HG03064 (cell line): Measurements from ENCODE around the gene PARD6A.

Experiments used
- ATAC-seq: cut with Tn5 transposase; IDR thresholded peaks from one replicate; pipeline ENCODE4 v1.9.1; 2021; ENCODE audit warnings: low read depth; ENCODE audit not compliant: unreplicated experiment

Gene PARD6A, protein sequence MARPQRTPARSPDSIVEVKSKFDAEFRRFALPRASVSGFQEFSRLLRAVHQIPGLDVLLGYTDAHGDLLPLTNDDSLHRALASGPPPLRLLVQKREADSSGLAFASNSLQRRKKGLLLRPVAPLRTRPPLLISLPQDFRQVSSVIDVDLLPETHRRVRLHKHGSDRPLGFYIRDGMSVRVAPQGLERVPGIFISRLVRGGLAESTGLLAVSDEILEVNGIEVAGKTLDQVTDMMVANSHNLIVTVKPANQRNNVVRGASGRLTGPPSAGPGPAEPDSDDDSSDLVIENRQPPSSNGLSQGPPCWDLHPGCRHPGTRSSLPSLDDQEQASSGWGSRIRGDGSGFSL

DNA sequence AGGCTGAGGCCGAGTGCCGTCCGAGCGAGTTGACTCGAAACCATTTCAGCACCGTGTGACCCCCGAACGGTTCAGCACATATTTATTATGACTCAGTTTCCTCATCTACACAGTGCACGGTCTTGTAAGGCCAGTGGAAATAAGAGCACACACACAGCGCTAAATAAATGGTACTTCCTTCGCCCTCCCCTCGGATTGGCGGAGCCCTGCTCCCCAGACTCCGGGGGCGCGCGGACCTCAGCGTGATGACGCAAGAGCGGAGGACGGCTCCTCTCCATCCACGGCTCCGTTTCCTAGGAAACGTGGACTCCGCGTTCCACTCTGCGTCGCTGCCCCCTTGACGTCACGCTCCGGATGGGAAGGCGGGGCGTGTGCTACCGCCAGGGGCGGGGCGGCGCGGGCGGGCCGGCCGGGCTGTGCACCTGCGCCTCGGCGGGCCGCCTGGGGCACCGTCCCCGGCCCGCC, at the start of gene PARD6A:
TSS of gene PARD6A (plus strand) at position 397 of the 465 bp plus-strand sequence. CDS start 79 bp downstream, outside the sequence.
- ATAC-seq, result peak; percentile 56

DNA sequence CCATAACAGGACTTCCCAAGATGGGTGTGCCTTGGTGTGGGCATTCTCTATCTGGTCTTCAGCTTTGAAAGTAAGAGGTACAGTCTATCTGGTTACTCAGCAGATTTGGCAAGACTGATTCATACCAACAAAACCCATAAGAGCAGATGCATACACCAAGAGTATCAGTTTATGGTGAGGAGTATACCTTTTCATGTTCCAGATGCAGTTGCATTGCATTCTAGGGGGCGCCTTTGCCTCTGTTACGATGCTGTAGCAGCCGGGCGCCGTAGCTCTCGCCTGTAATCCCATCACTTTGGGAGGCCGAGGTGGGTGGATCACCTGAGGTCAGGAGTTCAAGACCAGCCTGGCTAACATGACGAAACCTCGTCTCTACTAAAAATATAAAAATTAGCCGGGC, 47.0 kb upstream of the PARD6A start:
- ATAC-seq, result no peak

DNA sequence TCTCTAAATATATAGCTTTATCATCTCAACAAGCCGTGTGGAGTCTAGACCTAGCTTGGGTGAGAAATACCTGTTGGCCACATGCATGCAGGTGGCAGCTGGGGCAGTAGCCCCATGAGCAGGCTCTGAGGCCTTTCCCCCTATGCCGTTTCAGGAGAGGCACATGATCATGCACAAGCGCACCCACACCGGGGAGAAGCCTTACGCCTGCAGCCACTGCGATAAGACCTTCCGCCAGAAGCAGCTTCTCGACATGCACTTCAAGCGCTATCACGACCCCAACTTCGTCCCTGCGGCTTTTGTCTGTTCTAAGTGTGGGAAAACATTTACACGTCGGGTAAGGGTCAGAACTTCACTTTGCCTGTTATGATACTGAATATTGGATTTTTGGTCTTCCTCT, 32.5 kb upstream of the PARD6A start:
- no peak for ATAC-seq

DNA sequence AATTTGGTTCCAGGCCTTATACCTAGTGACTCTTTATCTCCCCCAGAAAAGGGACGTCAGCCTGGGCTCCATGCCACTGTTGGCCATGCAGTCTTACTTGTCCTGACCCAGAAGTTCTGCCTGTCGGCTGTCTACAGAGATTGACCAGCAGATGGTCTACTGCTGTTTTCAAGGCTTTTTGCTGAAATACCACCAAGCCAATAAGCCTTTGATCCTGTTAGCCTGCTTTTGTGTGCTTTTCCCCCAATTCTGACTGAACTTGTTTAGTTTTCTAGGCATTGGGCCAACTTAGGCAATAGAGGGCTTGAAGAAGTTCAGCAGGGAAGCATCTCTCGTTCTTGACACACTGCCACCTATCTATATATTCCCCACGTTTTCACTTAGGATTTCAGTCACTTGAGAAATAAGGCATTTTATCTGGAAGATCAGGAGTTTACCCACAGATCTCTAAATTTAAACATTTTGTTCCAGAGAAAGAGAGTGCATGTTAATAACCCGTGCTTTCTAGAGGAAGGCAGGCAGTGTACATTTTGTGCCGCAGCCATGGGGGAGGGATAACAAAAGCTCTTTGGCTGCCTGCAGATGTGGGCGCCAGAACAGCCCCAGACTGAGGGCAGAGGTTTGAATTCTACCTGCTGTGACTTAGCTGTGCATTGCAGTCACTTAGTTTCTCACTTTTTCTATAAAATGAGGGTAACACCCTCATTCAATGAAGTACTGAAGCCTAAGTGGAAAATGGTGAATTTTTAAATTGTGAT, 28.2 kb upstream of the PARD6A start:
- no peak for ATAC-seq

DNA sequence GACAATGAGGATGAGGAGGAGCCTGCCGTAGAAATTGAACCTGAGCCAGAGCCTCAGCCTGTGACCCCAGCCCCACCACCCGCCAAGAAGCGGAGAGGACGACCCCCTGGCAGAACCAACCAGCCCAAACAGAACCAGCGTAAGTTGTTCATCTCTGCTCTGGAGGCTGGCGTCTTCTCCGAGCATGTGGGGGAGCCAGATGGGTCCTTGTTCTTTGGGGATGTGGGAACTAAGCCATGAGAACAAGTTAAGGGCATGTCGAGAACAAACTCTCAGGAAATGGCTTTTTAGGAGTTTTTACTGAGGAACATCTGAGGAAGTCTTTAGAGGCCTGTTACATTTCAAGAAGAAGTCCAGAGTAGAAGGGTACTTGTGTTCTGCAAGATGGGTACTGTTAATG, 24.0 kb upstream of the PARD6A start:
- ATAC-seq, result no peak

DNA sequence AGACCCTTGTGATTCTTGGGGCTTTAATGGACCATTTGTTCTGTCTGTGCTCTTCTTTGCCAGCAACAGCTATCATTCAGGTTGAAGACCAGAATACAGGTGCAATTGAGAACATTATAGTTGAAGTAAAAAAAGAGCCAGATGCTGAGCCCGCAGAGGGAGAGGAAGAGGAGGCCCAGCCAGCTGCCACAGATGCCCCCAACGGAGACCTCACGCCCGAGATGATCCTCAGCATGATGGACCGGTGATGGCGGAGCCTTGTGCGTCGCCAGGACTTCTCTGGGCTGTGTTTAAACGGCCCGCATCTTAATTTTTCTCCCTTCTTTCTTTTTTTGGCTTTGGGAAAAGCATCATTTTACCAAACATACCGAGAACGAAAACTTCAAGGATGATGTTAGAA, 23.1 kb upstream of the PARD6A start:
- no peak for ATAC-seq

DNA sequence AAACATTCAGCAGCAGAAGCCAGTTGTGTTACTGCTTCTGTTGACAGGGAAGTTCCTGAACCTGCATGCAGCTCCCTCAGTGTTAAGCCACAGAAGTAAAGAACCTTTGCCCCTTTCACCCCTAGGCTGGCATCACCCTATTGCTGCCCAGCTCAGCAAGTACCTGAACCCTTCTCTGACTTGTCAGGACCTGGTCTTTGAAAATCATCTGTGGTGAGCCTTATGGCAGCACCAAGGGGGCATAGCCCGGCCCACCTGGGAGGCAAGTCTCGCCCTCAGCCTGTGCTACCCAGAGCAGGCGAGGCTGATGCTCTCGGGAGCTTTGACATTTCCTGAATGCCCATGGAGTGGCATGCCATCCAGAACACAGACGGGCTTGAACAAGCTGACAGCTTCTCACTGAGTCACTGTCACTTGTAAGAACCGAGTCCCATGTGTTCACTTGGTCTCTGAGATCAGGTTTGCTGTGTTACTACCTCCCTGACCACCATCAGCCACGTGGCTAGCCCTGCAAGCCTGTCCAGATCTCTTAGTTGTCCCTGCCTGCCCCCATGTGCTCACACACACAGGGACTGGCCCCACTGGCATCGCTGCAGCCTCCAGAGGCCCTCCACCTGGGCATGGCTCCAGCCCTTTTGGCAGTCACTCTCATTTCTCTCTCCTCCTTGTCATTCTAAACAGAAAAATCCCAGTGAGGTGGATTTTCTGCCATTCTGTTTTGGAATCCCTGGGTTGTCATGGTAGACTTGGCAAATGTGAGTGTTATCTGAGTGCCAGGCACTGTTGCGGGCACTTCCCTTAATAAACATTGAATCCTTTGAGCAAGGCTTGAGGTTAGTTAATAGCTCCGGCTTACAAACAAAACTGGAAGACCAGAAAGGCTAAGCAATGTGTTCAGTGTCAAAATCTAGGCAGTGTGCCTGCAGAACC, 18.7 kb upstream of the PARD6A start:
- ATAC-seq, result no peak

DNA sequence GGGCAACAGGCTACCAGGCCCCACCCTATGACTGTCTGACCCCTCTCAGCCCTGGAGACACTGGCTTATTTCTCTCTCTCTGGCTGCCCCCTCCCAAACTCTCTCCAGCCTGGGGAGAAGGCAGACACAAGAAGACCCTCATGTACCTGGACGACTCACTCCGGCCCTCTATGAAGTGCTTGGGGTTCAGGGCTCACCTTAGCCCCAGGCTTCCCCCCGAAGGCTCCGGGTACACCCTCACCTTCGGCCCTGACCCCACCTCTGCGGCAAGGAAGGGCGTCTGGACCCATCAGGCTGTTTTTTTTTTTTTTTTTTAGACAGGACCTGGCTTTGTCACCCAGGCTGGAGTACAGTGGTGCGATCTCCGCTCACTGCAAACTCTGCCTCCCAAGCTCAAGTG, 16.7 kb upstream of the PARD6A start:
- ATAC-seq, result no peak

DNA sequence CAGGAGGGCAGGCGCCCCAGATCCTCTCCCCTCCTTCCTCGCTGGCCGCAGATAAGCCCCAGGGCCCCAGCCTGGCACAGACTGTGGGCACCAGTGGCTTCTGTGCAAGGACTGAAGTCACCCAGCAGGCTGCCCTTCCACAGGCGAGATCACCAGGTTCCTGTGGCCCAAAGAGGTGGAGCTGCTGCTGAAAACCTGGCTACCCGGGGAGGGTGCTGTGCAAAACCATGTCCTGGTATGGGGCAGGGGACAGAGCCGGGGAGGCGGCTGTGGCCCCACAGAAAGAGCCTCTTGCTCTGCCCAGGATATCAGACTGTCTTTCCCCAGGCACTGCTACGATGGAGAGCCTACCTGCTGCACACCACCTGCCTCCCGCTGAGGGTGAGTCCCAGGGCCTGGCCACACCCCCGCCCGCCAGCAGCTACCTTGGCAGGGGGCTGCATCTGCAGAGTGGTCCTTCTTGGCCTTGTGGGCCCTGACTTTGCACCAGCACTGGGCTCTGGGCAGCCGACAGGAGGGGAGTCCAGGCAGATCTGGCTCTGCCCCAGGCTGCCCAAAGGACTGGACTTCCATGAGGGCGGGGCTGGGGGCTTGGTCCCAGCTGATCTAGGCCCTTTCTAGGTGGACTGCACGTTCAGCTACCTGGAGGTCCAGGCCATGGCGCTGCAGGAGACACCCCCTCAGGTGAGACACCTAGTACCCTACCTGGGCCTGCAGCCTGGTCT, 15.2 kb upstream of the PARD6A start:
- no peak for ATAC-seq

DNA sequence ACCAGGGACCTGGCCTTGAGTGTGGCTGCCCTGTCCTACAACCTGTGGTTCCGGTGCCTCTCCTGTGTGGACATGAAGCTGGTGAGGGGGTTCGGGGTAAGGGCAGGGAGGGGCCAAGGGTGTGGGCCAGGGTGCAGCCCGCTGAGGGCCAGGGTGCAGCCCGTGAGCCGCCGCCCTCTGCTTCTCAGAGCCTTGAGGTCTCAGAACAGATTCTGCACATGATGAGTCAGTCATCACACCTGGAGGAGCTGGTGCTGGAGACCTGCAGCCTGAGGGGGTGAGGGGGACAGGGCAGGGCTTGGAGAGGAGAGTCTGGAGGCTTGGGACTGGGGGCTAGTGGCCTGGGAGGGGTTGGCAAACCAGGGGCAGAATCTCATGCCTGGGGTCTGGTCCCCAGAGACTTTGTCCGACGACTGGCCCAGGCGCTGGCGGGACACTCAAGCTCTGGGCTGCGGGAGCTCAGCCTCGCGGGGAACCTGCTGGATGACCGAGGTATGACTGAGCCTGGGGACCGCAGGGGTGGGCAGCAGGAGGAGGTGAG, 13.6 kb upstream of the PARD6A start:
- no peak for ATAC-seq

DNA sequence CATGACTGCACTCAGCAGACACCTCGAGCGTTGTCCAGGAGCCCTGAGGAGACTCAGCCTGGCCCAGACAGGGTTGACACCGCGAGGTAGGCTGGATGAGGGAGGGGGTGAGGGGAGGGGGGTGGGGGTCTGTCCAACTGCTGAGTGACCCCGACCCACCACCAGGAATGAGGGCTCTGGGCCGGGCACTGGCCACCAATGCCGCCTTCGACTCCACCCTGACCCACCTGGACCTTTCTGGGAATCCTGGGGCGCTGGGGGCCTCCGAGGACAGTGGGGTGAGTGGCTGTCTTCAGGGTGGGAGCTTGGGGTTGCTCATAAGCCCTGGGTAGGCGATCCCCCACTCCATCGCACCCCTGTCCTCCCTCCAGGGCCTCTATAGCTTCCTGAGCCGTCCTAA, 13.1 kb upstream of the PARD6A start:
- ATAC-seq, result no peak

DNA sequence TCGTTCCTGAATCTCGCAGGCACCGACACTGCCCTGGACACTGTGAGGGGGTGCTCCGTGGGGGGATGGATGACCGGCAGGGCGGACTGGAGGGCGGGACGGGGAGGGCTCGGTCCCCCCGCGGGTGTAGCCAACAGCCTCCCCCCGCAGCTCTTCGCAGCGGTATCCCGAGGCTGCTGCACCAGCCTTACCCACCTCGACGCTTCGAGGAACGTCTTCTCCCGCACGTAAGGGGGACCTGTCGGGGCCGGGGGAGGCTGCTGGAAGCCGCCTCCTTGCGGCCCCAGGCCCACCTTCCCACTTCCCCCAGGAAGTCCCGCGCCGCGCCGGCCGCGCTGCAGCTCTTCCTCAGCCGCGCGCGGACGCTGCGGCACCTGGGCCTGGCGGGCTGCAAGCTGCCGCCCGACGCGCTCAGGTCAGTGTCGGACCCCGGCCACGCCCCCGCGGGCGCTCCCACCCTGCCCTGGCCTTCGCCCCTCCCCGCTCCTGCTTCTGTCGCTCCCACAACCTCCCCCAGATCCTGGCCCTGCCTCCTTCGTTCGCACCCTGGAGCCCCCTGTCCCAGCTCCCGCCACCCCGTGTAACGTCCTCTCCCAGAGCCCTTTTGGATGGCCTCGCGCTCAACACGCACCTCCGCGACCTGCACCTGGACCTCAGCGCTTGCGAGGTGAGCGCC, 12.5 kb upstream of the PARD6A start:
- ATAC-seq, result no peak

DNA sequence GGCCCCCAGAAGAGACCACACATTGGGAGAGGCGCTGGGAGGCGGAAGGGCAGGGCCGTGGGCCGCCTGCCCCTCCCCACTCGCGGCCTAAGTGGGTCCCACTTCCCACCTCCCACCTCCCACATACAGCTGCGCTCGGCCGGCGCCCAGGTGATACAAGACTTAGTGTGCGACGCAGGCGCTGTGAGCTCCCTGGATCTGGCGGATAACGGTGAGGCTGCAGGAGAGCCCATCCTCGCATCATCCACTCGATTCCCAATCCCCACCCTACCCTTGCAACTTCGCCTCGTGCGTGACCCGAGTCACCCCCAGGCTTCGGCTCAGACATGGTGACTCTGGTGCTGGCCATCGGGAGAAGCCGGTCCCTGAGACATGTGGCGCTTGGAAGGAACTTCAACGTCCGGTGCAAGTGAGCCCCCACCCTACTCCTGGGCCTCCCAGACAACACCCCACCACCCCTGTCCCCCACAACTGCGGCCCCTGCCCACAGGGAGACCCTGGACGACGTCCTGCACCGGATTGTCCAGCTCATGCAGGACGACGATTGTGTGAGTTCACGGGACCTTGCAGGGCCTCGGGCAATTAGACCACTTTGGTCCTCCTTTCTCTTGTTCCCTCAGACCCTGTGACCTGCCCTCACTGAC, 11.9 kb upstream of the PARD6A start:
- ATAC-seq, result no peak

DNA sequence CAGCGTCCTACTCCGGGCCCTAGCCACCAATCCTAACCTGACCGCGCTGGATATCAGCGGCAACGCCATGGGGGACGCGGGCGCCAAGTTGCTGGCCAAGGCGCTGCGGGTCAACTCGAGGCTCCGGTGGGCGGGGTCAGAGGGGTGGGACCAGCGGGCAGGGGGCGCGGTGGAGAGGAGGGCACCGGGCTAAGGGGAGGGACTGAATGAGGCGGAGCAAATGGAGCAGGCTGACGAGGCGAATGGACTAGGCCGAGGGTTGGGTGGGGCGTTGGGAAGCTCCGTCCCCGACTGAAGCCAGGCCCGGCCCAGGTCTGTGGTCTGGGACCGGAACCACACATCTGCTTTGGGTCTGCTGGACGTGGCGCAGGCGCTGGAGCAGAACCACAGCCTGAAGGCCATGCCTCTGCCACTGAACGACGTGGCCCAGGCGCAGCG, 11.2 kb upstream of the PARD6A start:
- no peak for ATAC-seq

DNA sequence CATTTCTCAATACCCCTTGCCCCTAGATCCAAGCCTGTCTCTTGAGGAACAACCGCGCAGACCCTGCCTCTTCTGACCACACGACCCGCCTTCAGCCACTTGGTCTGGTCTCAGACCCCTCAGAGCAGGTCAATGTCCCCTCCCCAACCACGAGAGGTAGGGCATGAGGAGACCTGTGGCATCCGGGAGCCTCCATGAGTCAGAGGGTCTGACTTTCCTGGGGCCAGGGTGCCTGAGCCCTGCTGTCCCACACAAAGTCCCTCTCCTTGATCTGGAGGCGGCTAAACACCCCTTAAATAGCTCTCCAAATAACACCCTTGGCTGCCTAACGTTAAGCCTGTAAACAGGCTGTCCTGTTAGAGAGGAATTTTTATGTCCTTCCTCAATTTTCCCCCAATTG, 10.7 kb upstream of the PARD6A start:
- ATAC-seq, result no peak

DNA sequence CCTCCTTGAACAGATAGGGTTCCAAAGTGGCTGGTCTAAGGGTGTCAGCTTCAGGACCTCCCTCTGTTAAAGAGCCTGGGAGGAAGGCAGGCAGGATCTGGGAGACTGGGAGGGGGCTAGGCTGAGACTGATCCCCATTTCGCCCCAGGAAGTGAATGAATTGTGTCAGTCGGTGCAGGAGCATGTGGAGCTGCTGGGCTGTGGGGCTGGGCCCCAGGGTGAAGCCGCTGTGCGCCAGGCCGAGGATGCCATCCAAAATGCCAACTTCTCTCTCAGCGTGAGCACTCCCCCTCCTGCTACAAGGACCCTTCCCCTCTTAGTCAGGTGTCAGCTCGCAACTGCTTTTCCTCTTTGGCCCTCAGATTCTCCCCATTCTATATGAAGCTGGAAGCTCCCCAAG, 9.7 kb upstream of the PARD6A start:
- no peak for ATAC-seq

DNA sequence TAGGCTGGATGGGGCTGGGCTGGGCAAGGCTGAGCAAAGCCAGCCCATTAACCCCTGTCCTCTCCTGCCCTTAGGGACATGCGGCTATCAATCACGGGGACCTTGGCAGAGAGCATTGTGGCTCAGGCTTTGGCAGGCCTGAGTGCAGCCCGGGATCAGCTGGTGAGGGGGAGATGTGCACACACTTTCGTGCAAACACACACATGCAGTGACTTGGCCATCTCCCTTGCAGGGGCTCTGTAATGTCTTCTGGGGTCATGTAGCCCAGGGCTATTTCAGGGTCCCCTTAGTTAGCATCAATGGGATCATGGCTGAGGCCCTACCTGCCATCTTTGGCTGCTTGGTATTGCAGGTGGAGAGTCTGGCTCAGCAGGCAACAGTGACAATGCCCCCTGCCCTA, 8.9 kb upstream of the PARD6A start:
- ATAC-seq, result no peak

DNA sequence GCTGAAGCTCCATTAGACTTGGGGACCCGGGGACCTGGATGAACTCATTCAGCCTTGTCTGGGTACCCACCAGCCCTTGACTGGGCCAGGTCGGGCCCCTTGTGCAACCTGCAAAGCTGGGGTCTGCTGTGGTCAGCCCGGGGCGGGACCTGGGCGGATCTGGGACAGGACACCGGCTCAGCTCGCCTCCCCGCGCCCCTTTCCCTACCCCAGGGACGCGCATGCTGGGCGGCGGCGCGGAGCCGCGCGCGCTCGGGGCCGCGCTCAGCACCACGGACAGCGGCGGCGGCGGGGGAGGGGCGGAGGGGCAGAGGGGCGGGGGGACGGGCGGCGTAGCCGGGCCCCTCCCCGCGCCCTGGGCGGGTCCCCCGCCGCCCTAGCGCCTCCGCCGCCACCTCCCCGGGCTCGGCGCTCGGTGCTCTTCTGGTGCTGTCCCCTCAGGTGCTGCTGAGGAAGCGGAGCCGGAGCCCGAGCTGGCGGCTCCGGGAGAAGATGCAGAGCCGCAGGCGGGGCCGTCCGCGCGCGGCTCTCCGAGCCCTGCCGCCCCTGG, 8.1 kb upstream of the PARD6A start:
- no peak for ATAC-seq
